ENCODE data around the gene MAPK7.

GRCh38 chr17:19333736-19334290, 44.5 kb upstream of the MAPK7 start:
- TF ChIP-seq CTCF (IDR thresholded peaks at IDR 0.05) = no peak
- no peak for TF ChIP-seq EP300 (IDR thresholded peaks at IDR 0.05)
- TF ChIP-seq POLR2A (IDR thresholded peaks at IDR 0.05) = no peak
